Skin epidermis (tissue), 12 donors: ENCODE data around the gene IGFBP1.
"Not testable (repeated sequence)": the region's sequence is repeated elsewhere in the genome, so short reads cannot be mapped to it uniquely, and the experiment has no call there.

Source experiments
- H3K27ac ChIP-seq, 21 experiments: fragments of 200-600 bp; sonication (generic) in 11 of 21; one replicate each; pipeline ENCODE4 v1.5.0; 2020; ENCODE audit warnings: mild to moderate bottlenecking in 3 of 21, inconsistent platforms in 2 of 21, moderate library complexity in 2 of 21
- H3K4me3 ChIP-seq, 7 experiments: fragments of 200-600 bp; sonication (generic) in 2 of 7; one replicate each; pipeline ENCODE4 v1.5.0; 2020; ENCODE audit warnings: inconsistent platforms in 2 of 7, mild to moderate bottlenecking in 2 of 7, moderate library complexity in 1 of 7

The IGFBP1 gene

DNA sequence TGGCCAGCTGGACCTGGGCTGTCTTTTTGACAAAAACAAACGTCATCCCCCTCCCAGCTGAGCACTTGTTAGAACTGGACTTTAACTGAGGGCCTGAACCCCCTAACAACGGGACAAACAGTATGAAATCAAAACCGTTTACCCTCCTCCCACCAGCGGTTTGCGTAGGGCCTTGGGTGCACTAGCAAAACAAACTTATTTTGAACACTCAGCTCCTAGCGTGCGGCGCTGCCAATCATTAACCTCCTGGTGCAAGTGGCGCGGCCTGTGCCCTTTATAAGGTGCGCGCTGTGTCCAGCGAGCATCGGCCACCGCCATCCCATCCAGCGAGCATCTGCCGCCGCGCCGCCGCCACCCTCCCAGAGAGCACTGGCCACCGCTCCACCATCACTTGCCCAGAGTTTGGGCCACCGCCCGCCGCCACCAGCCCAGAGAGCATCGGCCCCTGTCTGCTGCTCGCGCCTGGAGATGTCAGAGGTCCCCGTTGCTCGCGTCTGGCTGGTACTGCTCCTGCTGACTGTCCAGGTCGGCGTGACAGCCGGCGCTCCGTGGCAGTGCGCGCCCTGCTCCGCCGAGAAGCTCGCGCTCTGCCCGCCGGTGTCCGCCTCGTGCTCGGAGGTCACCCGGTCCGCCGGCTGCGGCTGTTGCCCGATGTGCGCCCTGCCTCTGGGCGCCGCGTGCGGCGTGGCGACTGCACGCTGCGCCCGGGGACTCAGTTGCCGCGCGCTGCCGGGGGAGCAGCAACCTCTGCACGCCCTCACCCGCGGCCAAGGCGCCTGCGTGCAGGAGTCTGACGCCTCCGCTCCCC is at the start of gene IGFBP1:
Gene IGFBP1, plus strand, starts transcription at position 304 of the 808 bp plus-strand sequence. Its CDS starts 165 bp downstream, at position 469.
- Histone ChIP-seq H3K27ac (no peak within 1 kb of the TSS), H3K4me3 (peak within 1 kb of the TSS in 3 of 7 experiments; percentile 7 to 13 (median 10))

DNA sequence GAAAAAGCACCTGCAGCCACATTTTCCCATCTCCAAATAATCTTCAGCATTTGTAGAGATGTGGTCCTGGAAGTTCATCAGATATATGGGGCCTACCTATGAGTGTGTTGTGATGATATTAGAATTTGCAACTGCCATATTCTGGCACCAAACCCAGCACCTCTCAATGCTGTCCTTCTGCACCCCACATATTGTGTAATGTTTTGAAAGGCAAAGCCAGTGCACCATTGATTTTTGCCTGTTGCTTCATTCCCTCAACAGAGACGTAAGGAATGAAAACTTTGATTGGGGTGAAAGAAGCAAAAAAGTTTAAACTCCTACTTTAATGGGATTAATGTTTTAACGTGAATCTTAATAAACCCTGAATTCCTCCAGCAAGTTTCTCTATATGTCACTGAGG is 49.4 kb upstream of the IGFBP1 start:
- not testable (repeated sequence) for H3K4me3 ChIP-seq, H3K27ac ChIP-seq

GRCh38 chr7:45841926-45842717 is 46.2 kb upstream of the IGFBP1 start:
- not testable (repeated sequence) for H3K27ac ChIP-seq, H3K4me3 ChIP-seq

GRCh38 chr7:45846536-45846935 is 41.8 kb upstream of the IGFBP1 start:
- H3K4me3 ChIP-seq, H3K27ac ChIP-seq: not testable (repeated sequence)

DNA sequence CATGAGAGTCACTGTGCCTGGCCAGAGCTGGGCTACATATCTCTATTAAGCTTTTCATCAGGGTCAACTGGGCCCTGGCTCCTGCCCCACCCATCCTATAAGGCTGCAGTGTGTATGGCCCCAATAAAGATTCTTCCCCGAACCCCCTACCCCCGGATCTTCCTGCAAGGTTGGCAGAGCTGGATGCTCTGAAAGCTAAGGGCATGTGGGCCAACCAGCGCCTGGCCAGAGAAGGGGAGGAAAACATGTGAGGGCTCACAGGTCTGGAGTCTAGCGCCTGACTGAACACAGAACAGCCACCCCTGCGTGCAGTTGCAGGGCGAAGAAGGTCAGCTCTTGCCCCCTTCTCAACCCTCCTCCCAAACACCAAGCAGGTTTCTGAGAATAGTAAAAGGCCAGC is 39.6 kb upstream of the IGFBP1 start:
- H3K4me3 ChIP-seq, H3K27ac ChIP-seq: not testable (repeated sequence)

GRCh38 chr7:45852984-45853383 is 35.3 kb upstream of the IGFBP1 start:
- not testable (repeated sequence) for H3K4me3 ChIP-seq, H3K27ac ChIP-seq

- H3K4me3 ChIP-seq, H3K27ac ChIP-seq: not testable (repeated sequence)
Observed at GRCh38 chr7:45853491-45853890, 34.8 kb upstream of the IGFBP1 start.

DNA sequence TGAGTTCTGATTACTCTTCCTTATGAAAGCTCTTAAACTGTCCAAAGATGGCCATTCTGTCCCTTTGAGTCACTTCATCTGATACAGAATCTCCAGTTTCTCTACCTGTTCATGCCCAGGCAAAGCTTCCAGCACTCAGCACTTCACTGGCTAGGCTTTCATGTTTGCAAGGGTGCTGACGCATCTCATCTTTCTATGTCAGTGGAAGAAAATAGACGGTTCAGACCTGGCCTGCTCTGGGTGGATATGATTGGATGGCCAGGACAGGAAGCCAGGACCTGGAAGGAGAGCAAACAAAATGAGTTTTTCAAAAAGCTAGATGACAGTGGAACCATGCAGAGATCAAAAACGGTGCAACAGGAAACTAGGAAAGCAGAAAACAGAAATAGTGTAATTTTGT is 32.6 kb upstream of the IGFBP1 start:
- not testable (repeated sequence) for H3K27ac ChIP-seq, H3K4me3 ChIP-seq

DNA sequence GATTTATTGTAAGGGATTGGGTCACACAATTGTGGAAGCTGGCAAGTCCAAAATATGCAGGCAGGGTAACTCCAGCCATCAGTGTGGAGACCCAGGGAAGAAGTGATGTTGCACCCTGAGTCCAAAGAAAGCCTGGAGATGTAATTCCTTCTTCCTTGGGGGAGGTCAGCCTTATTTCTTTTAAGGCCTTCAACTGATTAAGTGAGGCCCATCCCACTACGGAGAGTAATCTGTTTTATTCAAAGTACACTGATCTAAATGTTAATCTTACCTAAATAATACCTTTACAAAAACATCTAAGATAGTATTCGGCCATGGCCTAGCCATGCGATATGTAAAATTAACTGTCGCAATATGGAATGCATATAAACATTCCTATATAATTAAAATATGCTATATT is 31.4 kb upstream of the IGFBP1 start:
- H3K4me3 ChIP-seq, H3K27ac ChIP-seq: not testable (repeated sequence)

DNA sequence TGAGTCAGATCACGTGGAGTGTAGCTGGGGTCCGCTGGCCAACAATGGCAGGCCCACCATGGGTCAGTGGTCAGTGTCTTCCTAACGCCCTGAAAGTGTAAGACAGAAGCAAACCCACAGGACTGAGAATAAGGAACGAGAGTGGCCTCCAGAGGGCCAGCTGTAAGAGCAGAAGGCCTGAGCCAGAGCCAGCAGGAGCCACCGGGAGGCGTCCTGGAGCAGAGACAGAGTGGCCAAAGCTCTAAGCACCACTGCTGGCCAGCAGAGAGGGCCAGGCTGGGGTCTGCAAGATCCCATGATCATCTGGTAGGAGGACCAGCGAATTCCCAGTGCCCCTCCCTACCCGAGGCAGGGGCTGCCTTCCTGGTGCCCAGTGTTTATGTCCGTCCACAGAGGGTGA is 24.6 kb upstream of the IGFBP1 start:
- no peak overlapping the region for H3K27ac ChIP-seq
- no peak overlapping the region for H3K4me3 ChIP-seq

DNA sequence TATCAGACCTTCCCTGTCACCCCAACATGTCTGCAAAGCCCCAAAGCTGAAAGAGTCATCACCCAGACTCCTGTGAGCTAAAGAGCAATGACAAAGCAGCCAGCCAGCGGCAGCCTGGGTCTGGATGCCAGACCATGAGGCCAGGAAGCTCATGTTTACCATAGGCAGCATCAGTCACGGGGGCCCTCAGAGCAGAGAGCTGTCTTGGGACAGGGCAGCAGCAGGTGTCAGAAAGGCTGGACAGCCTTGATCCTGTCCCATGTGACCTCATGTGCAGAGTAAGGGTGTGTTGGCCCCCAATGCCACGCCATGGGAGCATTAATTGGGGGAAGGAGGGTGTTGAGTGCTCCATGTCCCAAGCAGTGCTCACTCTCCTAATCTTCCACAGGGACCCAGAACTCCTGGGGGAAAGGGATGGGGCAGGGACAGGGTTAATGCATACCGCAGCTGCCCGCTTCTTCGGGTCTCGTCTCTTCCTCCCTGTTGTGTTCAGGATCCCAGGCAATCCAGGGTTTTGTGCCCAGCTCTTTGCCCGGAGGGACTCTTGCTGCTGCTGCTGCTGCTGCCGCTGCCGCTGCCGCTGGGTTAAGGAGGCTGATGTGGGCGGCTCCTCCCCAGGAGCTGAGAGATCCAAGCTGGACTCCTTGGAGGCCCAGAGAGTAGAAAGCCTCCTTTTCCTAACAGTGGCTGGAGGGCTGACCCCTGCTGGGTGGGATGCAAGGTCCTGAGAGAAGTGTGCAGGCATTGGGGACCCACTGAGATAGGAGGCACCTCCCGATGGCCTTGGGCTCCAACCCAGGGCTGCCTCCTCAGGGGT is 22.5 kb upstream of the IGFBP1 start:
- no peak overlapping the region for H3K27ac ChIP-seq
- no peak overlapping the region for H3K4me3 ChIP-seq

DNA sequence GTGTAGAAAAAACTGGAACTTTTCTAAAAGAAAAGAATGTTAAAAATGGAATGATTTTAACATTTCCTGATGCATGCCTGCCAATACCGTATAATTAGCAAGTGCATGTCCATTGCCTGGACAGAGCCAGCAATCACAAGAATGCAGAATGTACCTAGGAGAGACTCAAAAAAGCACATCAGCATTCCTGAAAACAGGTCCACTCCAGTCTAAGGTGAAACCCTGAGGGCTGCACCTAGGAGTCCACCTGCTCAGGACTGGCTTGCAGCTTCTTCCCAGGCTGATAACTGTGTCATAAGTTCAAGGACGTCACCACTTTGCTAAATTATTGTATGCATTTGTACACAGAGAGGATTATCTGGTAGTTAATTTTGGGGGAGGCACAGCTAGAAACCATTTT is 20.8 kb upstream of the IGFBP1 start:
- Histone ChIP-seq H3K27ac (no peak overlapping the region), H3K4me3 (no peak overlapping the region)

- H3K27ac ChIP-seq = no peak overlapping the region
Observed at GRCh38 chr7:45869426-45869825, 18.9 kb upstream of the IGFBP1 start.

DNA sequence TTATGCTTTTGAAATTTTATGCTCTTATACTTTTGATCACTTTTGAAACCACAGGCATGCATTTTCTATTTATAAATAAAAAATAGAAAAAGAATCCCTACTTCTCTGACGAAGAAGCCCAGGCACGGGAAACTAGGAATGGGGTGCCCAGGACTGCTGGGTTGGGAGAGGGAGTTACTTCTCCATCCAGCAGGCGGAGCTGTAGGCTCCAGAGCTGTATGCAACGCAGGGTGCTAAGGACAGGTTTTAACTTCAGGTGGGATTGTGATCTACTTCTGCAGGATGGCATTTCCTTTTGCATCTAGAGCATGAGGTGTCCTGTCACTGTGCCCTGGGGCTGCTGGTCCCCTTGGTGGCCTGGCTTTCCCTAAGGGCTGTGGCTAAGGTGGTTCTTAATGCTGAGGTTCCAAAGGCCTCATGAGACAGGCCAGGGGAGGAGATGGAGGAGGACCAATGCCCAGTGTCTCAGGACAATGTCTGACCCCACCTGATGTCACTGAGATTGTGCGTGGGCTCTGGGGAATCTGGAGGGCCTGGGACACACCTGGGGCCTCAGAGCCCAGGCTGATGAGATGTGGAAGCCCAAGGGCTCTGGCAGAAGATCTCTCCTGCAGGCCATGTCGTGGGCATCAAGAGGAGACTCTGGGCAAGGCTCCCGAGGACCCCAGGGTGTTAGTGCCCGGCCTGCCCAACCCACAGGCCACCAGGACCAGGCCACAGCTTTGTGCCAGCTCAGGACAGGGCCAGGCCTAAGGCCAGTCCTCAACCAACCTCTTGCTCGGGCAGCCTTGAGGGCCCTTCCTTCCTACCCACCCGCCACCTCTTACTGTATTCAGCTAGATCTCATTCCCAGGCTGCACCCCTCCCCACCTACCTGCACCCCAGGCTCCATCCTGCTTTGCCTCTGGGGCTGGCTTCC is 15.9 kb upstream of the IGFBP1 start:
- Histone ChIP-seq H3K4me3 (no peak overlapping the region), H3K27ac (no peak overlapping the region)

More at GRCh38 chr7:45869426-45869825, 18.9 kb upstream of the IGFBP1 start:
- no peak overlapping the region for H3K4me3 ChIP-seq

- no peak within 1 kb of the TSS for H3K4me3 ChIP-seq
- H3K27ac ChIP-seq = no peak within 1 kb of the TSS
Observed at GRCh38 chr7:45873035-45873354, 15.3 kb upstream of the IGFBP1 start, which contains the start of gene CCDC201. Gene CCDC201, minus strand, starts transcription at chr7:45873082. Its CDS starts 75 bp downstream, at chr7:45873007.

GRCh38 chr7:45873355-45873754 is 14.9 kb upstream of the IGFBP1 start:
- H3K27ac ChIP-seq = no peak overlapping the region

GRCh38 chr7:45874408-45875131 is 13.7 kb upstream of the IGFBP1 start:
- no peak overlapping the region for H3K4me3 ChIP-seq
- no peak overlapping the region for H3K27ac ChIP-seq

More at GRCh38 chr7:45873355-45873754, 14.9 kb upstream of the IGFBP1 start:
- H3K4me3 ChIP-seq = no peak overlapping the region

DNA sequence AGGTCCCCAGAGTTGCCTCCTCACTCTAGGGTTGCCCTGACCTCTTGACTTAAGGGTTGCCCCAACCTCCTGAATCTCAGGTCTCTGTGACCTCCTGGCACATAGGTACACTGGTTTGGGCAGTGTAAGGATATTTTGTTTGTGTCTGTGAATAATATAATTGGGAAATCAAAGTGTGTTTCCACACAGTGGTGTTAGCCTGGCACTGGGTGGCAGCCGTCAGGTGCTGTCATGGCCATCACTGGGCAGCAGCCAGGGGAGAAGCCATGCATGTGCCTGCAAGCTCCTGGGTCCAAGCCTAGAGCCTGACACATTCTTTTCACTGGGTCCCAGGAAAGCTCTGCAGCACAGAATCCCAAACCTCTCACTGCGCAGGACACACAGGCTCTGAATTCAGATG is 11.8 kb upstream of the IGFBP1 start:
- H3K27ac ChIP-seq = no peak overlapping the region
- H3K4me3 ChIP-seq = no peak overlapping the region
